Loucy (cell line): ENCODE results near the gene PXMP4.

ENCODE experiments used
- H2AFZ ChIP-seq: fragments of 200-600 bp; sonication (generic); 2 replicates; pipeline ENCODE4 v1.6.0; 2016; ENCODE audit warnings: antibody characterized with exemption, mild to moderate bottlenecking, low read length, moderate library complexity
- H3F3A ChIP-seq: fragments of 200-600 bp; 2 replicates; pipeline ENCODE4 v1.6.0; 2016; ENCODE audit warnings: antibody characterized with exemption, low read depth, mild to moderate bottlenecking
- H3K27me3 ChIP-seq: fragments of 200-600 bp; sonication (generic); 2 replicates; pipeline ENCODE4 v1.6.1; 2014; ENCODE audit warnings: low read length, mild to moderate bottlenecking; ENCODE audit not compliant: insufficient read depth, poor library complexity, severe bottlenecking
- H3K36me3 ChIP-seq: fragments of 200-600 bp; sonication (generic); 2 replicates; pipeline ENCODE4 v1.6.1; 2016; ENCODE audit warnings: low read length; ENCODE audit not compliant: insufficient read depth
- H3K4me1 ChIP-seq: fragments of 200-600 bp; sonication (generic); 2 replicates; pipeline ENCODE4 v1.5.1; 2014; ENCODE audit warnings: low read length, mild to moderate bottlenecking; ENCODE audit not compliant: insufficient read depth, poor library complexity, severe bottlenecking
- H3K4me2 ChIP-seq: fragments of 200-600 bp; sonication (generic); 2 replicates; pipeline ENCODE4 v1.6.0; 2014; ENCODE audit warnings: antibody characterized with exemption, low read length, low read depth, mild to moderate bottlenecking; ENCODE audit not compliant: poor library complexity, severe bottlenecking
- H3K4me3 ChIP-seq: fragments of 200-600 bp; sonication (generic); 2 replicates; pipeline ENCODE4 v1.5.1; 2014; ENCODE audit warnings: low read length, mild to moderate bottlenecking, mixed read lengths; ENCODE audit not compliant: poor library complexity, severe bottlenecking
- H3K79me2 ChIP-seq: fragments of 200-600 bp; sonication (generic); 2 replicates; pipeline ENCODE4 v1.6.1; 2014; ENCODE audit warnings: low read length; ENCODE audit not compliant: insufficient read depth
- H3K9ac ChIP-seq: fragments of 200-600 bp; sonication (generic); 2 replicates; pipeline ENCODE4 v1.6.0; 2014; ENCODE audit warnings: mild to moderate bottlenecking, low read depth, low read length, moderate library complexity; ENCODE audit not compliant: poor library complexity, severe bottlenecking
- H3K9me2 ChIP-seq: fragments of 200-600 bp; sonication (generic); replicated peaks from 2 replicates; pipeline ENCODE4 v1.6.1; 2016; ENCODE audit warnings: low read depth, low read length, mixed read lengths
- H3K9me3 ChIP-seq: fragments of 200-600 bp; sonication (generic); 2 replicates; pipeline ENCODE4 v1.6.1; 2014; ENCODE audit warnings: mild to moderate bottlenecking, antibody characterized with exemption, low read length, low read depth; ENCODE audit not compliant: insufficient read depth
- H4K20me1 ChIP-seq: fragments of 200-600 bp; sonication (generic); 2 replicates; pipeline ENCODE4 v1.6.0; 2014; ENCODE audit warnings: antibody characterized with exemption, low read length, mild to moderate bottlenecking; ENCODE audit not compliant: insufficient read depth, poor library complexity, severe bottlenecking
- EZH2phosphoT487 ChIP-seq: fragments of 200-600 bp; IDR thresholded peaks from 2 replicates; pipeline ENCODE4 v1.6.1; 2018; ENCODE audit warnings: antibody characterized with exemption, mild to moderate bottlenecking, moderate library complexity, borderline replicate concordance
- TF ChIP-seq, protein P1 (sequence below): fragments of 200-600 bp; sonication (generic); conservative IDR thresholded peaks from 2 replicates; pipeline ENCODE4 v1.5.1; 2014; ENCODE audit warnings: mild to moderate bottlenecking, antibody characterized with exemption, low read length

Gene PXMP4

DNA sequence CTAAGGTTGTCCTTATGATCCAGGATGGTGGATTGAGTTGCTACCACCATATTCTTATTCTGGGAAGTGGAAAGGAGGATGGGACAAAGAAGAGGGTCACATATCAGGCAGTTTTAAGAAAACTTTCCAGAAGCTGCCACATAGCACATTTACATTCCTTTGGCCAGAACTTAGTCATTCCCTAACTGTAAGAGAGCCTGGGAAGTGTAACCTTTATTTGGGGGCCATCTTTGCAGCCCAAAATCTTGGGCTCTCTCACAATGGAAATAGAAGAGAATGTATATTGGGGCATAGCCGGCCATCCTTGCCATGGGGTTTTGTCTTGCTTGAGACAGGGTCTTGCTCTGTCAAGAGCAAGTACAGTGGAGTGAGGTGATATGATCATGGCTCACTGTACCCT lies 20.1 kb upstream of the PXMP4 start:
- H2AFZ ChIP-seq, result no peak overlapping the region
- no peaks in the 10 kb centered on the region for H3K36me3 ChIP-seq
- H4K20me1 ChIP-seq, result no peaks in the 10 kb centered on the region
- H3K9me2 ChIP-seq, result no peaks in the 10 kb centered on the region
- H3K27me3 ChIP-seq, result no peaks in the 10 kb centered on the region
- H3K4me2 ChIP-seq, result no peak overlapping the region
- no peaks in the 10 kb centered on the region for H3K79me2 ChIP-seq
- no peaks in the 10 kb centered on the region for H3K4me1 ChIP-seq
- H3F3A ChIP-seq, result no peaks in the 10 kb centered on the region
- TF ChIP-seq, protein P1, sequence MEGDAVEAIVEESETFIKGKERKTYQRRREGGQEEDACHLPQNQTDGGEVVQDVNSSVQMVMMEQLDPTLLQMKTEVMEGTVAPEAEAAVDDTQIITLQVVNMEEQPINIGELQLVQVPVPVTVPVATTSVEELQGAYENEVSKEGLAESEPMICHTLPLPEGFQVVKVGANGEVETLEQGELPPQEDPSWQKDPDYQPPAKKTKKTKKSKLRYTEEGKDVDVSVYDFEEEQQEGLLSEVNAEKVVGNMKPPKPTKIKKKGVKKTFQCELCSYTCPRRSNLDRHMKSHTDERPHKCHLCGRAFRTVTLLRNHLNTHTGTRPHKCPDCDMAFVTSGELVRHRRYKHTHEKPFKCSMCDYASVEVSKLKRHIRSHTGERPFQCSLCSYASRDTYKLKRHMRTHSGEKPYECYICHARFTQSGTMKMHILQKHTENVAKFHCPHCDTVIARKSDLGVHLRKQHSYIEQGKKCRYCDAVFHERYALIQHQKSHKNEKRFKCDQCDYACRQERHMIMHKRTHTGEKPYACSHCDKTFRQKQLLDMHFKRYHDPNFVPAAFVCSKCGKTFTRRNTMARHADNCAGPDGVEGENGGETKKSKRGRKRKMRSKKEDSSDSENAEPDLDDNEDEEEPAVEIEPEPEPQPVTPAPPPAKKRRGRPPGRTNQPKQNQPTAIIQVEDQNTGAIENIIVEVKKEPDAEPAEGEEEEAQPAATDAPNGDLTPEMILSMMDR, result no peak
- no peak for TF ChIP-seq EZH2phosphoT487
- H3K9ac ChIP-seq, result no peak overlapping the region
- peaks cover 15% of the 10 kb centered on the region for H3K9me3 ChIP-seq
- H3K4me3 ChIP-seq, result no peak overlapping the region

DNA sequence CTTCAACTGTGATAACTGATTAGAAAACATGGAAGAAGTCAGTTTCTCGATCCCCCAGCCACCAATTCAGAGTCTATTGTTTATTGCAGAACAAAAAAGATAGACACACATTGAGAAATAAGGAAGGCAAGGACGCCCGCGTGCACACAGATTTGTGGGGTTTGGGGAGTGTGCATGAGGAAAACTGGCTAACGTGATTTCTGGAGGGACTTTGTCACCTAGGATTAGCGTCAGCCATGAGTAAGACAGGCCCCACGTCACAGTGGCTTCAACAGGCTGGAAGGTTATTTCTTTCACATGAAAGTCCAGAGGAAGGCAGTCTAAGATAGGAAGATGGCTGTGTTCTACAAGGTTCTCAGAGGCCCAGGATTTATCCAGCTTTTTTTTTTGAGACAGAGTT lies 19.4 kb upstream of the PXMP4 start:
- Histone ChIP-seq H3K9me2 (no peaks in the 10 kb centered on the region), H2AFZ (no peak overlapping the region), H3K4me1 (no peaks in the 10 kb centered on the region), H3K4me3 (no peak overlapping the region), H3K4me2 (no peak overlapping the region), H3K9me3 (peaks cover 15% of the 10 kb centered on the region), H4K20me1 (no peaks in the 10 kb centered on the region), H3K79me2 (no peaks in the 10 kb centered on the region), H3K27me3 (no peaks in the 10 kb centered on the region), H3K36me3 (no peaks in the 10 kb centered on the region), H3K9ac (no peak overlapping the region), H3F3A (no peaks in the 10 kb centered on the region)
- TF ChIP-seq EZH2phosphoT487, result no peak
- TF ChIP-seq, protein P1, result no peak

DNA sequence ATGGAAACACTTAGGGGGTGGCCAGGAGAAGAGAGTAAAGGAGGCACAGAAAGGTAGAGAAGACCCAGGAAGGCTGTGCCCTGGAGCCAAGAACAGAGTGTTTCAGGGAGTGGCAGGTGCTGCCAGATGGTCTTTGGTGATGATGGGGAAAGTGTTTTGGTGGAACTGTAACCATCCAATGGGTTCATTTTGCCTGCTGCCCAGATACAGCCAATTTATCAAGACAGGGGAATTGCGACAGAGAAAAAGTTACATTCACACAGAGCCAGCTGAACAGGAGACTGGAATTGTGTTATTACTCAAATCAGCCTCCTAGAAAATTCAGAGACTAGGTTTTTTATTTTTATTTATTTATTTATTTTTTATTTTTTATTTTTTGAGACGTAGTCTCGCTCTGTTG lies 16.9 kb upstream of the PXMP4 start:
- no peaks in the 10 kb centered on the region for H3K27me3 ChIP-seq
- no peaks in the 10 kb centered on the region for H3K79me2 ChIP-seq
- TF ChIP-seq, protein P1, result no peak
- no peak for TF ChIP-seq EZH2phosphoT487
- H3K4me3 ChIP-seq, result no peak overlapping the region
- no peak overlapping the region for H2AFZ ChIP-seq
- no peaks in the 10 kb centered on the region for H3F3A ChIP-seq
- H3K4me1 ChIP-seq, result peaks cover 10% of the 10 kb centered on the region
- no peaks in the 10 kb centered on the region for H3K36me3 ChIP-seq
- H4K20me1 ChIP-seq, result no peaks in the 10 kb centered on the region
- H3K9ac ChIP-seq, result no peak overlapping the region
- no peaks in the 10 kb centered on the region for H3K9me2 ChIP-seq
- H3K9me3 ChIP-seq, result peaks cover 15% of the 10 kb centered on the region
- H3K4me2 ChIP-seq, result no peak overlapping the region
